Heart right ventricle (tissue), 16 donors: ENCODE measurements around the gene LMBR1L. TPM values are rescaled to one million over a fixed set of nuclear protein-coding genes. Genes with fewer than 3 reads are reported as not detected.
"Not testable (repeated sequence)": the region's sequence is repeated elsewhere in the genome, so short reads cannot be mapped to it uniquely, and the experiment has no call there.

Experiments
- ATAC-seq, 8 donors: fragments of 200-7000 bp; cut with Tn5 transposase; one replicate each; pipeline ENCODE4 v1.9.1; 2020; ENCODE audit warnings: mild to moderate bottlenecking in 8 of 8, moderate library complexity in 8 of 8, moderate number of reproducible peaks in 1 of 8
- DNase-seq, 2 donors: peaks; one replicate each; pipeline ENCODE4 v3.0.0-alpha.2; 2020
- H3K27ac ChIP-seq, 10 donors: fragments of 200-600 bp; sonication (generic) in 2 of 10; one replicate each; pipeline versions ENCODE4 v1.5.0 to v1.8.0; 2020 to 2022; ENCODE audit warnings: mild to moderate bottlenecking in 3 of 10
- H3K27me3 ChIP-seq, 7 donors: fragments of 200-600 bp; one replicate each; pipeline ENCODE4 v1.8.0; 2021 to 2022; ENCODE audit warnings: mild to moderate bottlenecking in 2 of 7
- H3K36me3 ChIP-seq, 9 donors: fragments of 200-600 bp; sonication (generic) in 1 of 9; one replicate each; pipeline versions ENCODE4 v1.5.0 to v1.8.0; 2020 to 2022; ENCODE audit warnings: mild to moderate bottlenecking in 2 of 9
- H3K4me1 ChIP-seq, 9 donors: fragments of 200-600 bp; sonication (generic) in 1 of 9; one replicate each; pipeline versions ENCODE4 v1.5.0 to v1.8.0; 2020 to 2022; ENCODE audit warnings: mild to moderate bottlenecking in 4 of 9
- H3K4me3 ChIP-seq, 10 donors: fragments of 200-600 bp; sonication (generic) in 2 of 10; one replicate each; pipeline versions ENCODE4 v1.5.0 to v1.8.0; 2020 to 2022; ENCODE audit warnings: mild to moderate bottlenecking in 7 of 10, moderate library complexity in 2 of 10
- H3K9me3 ChIP-seq, 11 donors: fragments of 200-600 bp in 10 of 11; sonication (generic) in 2 of 11; one replicate each; pipeline versions ENCODE4 v1.5.0 to v1.8.0; 2013 to 2022; ENCODE audit warnings: mild to moderate bottlenecking in 2 of 11, control low read depth in 1 of 11, moderate library complexity in 1 of 11
- CTCF ChIP-seq, 9 donors: fragments of 200-600 bp; sonication (generic) in 2 of 9; IDR thresholded peaks; one replicate each; pipeline versions ENCODE4 v1.5.0 to v1.8.0; 2021 to 2022; ENCODE audit warnings: antibody characterized with exemption in 9 of 9, mild to moderate bottlenecking in 5 of 9, moderate library complexity in 1 of 9
- WGBS, 2 donors: extraction: QIAGEN DNeasy Blood & Tissue Kit; methylation state at CpG; one replicate each; pipeline ENCODE4 v1.1.7; 2013; ENCODE audit warnings: inconsistent platforms in 1 of 2; 5-methylcytosine and 5-hydroxymethylcytosine counted together
- intact Hi-C, 10 donors: fragments of 100-400 bp; cut with DNase I; formaldehyde crosslinking; loops; one replicate each; pipeline versions ENCODE4 v1.11.1 to v1.14.2; 2022
- polyA plus RNA-seq, 2 donors: library from polyadenylated mRNA; stranded (reverse); fragments of 200-250 nt; gene quantifications; one replicate each; pipeline ENCODE4 v1.2.3, GENCODE V29; 2013
- total RNA-seq, 10 donors: library from RNA; stranded (reverse); fragmentation: NEBNext Ultra II Directional in 3 of 10; extraction: Animal tissue kit (Norgen Biotek cat#: 25700) in 3 of 10; gene quantifications; one replicate each; pipeline versions ENCODE4 v1.2.1 to v1.2.4, GENCODE V29; 2021 to 2023
- donor health status: Arrhythmogenic right ventricular cardiomyopathy.
- donor health status: ischemic (EF 13 %, LVEDD 7.1; RV severe dilation, severe dysfunction).
- donor health status: healthy with polysubstance abuse.
- donor health status: DM: no; HTN: yes; CAD: no.
- donor health status: DM: no; HTN: no; CAD: no.
- donor health status: ischemic (EF 25% LVEDD 6.9; RV normal size, moderate dysfunction).
- donor health status: ischemic (EF 25% LVEDD 5.7; RV mildly dilated, moderate dysfunction).
- donor health status: healthy.
- donor health status: DM: yes; HTN: yes; CAD: no.
- donor health status: Ischemic cardiomyopathy.
- donor health status: ischemic (EF 35%, LVEDD 5.7; RV mildly dilated, moderate dysfunction).
- donor health status: nonischemic (EF 11% LVEDD 7.7; RV severe dilation, severe dysfunction).
- donor health status: DM: yes; HTN: yes; CAD: no.
- donor health status: PGD.
- donor health status: ischemic (EF 29% LVEDD 5.4; RV normal size, mild dysfunction).
- donor health status: nonischemic (EF 23%, LVEDD 6.1; RV moderate dilation, normal function).

The LMBR1L gene
- total and polyA plus RNA-seq, 12 donors: 21.5 to 51.8 (median 30.8) TPM

- 1% methylated on average over 59 to 60 of the region's 60 CpGs for WGBS, 2 donors
- peak; percentile 100 for ATAC-seq
- H3K27me3 ChIP-seq: no peaks in the 10 kb centered on the region
- peak within 1 kb of the TSS; percentile 51 to 86 (median 68) for H3K4me3 ChIP-seq
- H3K4me1 ChIP-seq: peaks cover 7 to 18% (median 12%) of the 10 kb centered on the region in 9 donors
- intact Hi-C loops: loop anchor here in 6 of 10 donors (5.0 to 10.0 kb wide), 4 partner anchors 38 to 115 kb away; partner anchors contain the start of genes LMBR1L (in 1 of the 6) and TUBA1A (in 1 of the 6)
- H3K36me3 ChIP-seq: no peaks in the 10 kb centered on the region
- no peak for TF ChIP-seq CTCF (IDR thresholded peaks at IDR 0.05)
- peak within 1 kb of the TSS in 7 of 10 donors; percentile 30 to 74 (median 59) for H3K27ac ChIP-seq
- peak; percentile 97 to 99 for DNase-seq
- no peaks in the 10 kb centered on the region for H3K9me3 ChIP-seq
Observed at GRCh38 chr12:49069507-49070346, 40.9 kb downstream of the LMBR1L start, which contains the start of gene RHEBL1. RHEBL1 (minus strand) TSS chr12:49069979; CDS start chr12:49069785, 194 bp downstream.

GRCh38 chr12:49068879-49069506, 41.7 kb downstream of the LMBR1L start:
- Histone ChIP-seq H3K4me3 (peak overlapping the region; percentile 51 to 86 (median 68)), H3K4me1 (peaks cover 7 to 18% (median 12%) of the 10 kb centered on the region in 9 donors), H3K27ac (peak overlapping the region in 5 of 10 donors; percentile 37 to 74 (median 59)), H3K27me3 (no peaks in the 10 kb centered on the region), H3K9me3 (no peaks in the 10 kb centered on the region), H3K36me3 (no peaks in the 10 kb centered on the region)
- TF ChIP-seq CTCF (IDR thresholded peaks at IDR 0.05): no peak
- DNase-seq (no peak), ATAC-seq (peak in 1 of 8 donors; percentile 3)
- 18 to 19% methylated on average over 21 of the region's 21 CpGs for WGBS, 2 donors
- intact Hi-C loops: loop anchor here in 6 of 10 donors (5.0 to 10.0 kb wide), 3 partner anchors 38 to 116 kb away; partner anchors contain the start of gene TUBA1A (in 1 of the 6)

- intact Hi-C loops: loop anchor here in 6 of 10 donors (5.0 to 10.0 kb wide), 3 partner anchors 41 to 119 kb away; partner anchors contain the start of gene TUBA1A (in 1 of the 6)
- DNase-seq (no peak), ATAC-seq (no peak)
- no peak overlapping the region for H3K4me3 ChIP-seq
- 58 to 61% methylated on average over 4 of the region's 4 CpGs for WGBS, 2 donors
- H3K9me3 ChIP-seq: no peaks in the 10 kb centered on the region
- H3K27me3 ChIP-seq: no peaks in the 10 kb centered on the region
- no peak for TF ChIP-seq CTCF (IDR thresholded peaks at IDR 0.05)
- H3K4me1 ChIP-seq: peaks cover 7 to 24% (median 20%) of the 10 kb centered on the region in 9 donors
- H3K27ac ChIP-seq: no peak overlapping the region
- no peaks in the 10 kb centered on the region for H3K36me3 ChIP-seq
Observed at GRCh38 chr12:49066120-49066519, 44.5 kb downstream of the LMBR1L start.

- H3K4me3 ChIP-seq: no peak overlapping the region
- 91% methylated on average over 5 of the region's 5 CpGs for WGBS, 2 donors
- no peaks in the 10 kb centered on the region for H3K36me3 ChIP-seq
- DNase-seq (no peak), ATAC-seq (no peak)
- no peak for TF ChIP-seq CTCF (IDR thresholded peaks at IDR 0.05)
- intact Hi-C loops: loop anchor here in 9 of 10 donors (1.0 to 10.0 kb wide), 13 partner anchors 34 to 503 kb away; partner anchors contain the start of genes MCRS1 (in 1 of the 9), TUBA1A (in 1 of the 9) and TUBA1B (in 1 of the 9)
- no peak overlapping the region for H3K27ac ChIP-seq
- H3K4me1 ChIP-seq: peaks cover 0 to 20% (median 12%) of the 10 kb centered on the region in 9 donors
- H3K27me3 ChIP-seq: no peaks in the 10 kb centered on the region
- no peaks in the 10 kb centered on the region for H3K9me3 ChIP-seq
Observed at GRCh38 chr12:49064767-49065152, 45.9 kb downstream of the LMBR1L start.

- intact Hi-C loops: loop anchor here in 9 of 10 donors (2.0 to 10.0 kb wide), 9 partner anchors 60 to 505 kb away; partner anchors contain the start of genes MCRS1 (in 1 of the 9), TUBA1A (in 1 of the 9) and TUBA1B (in 1 of the 9)
- H3K27me3 ChIP-seq, H3K9me3 ChIP-seq, H3K36me3 ChIP-seq, H3K27ac ChIP-seq, DNase-seq, ATAC-seq, H3K4me3 ChIP-seq: not testable (repeated sequence)
- WGBS, 2 donors: 89 to 91% methylated on average over 17 of the region's 17 CpGs
- peaks cover 9 to 37% (median 28%) of the 10 kb centered on the region in 9 donors for H3K4me1 ChIP-seq
Observed at GRCh38 chr12:49061916-49062315, 48.7 kb downstream of the LMBR1L start.
